GM19455 (cell line): ENCODE measurements around the gene OMG.
"Not testable (repeated sequence)": the region's sequence is repeated elsewhere in the genome, so short reads cannot be mapped to it uniquely, and the experiment has no call there.

Experiments
- ATAC-seq: cut with Tn5 transposase; IDR thresholded peaks from one replicate; pipeline ENCODE4 v1.9.1; 2021; ENCODE audit not compliant: unreplicated experiment

The OMG gene

GRCh38 chr17:31266042-31266441, 31.0 kb downstream of the OMG start:
- no peak for ATAC-seq

GRCh38 chr17:31262923-31263322, 34.1 kb downstream of the OMG start:
- ATAC-seq: not testable (repeated sequence)

DNA sequence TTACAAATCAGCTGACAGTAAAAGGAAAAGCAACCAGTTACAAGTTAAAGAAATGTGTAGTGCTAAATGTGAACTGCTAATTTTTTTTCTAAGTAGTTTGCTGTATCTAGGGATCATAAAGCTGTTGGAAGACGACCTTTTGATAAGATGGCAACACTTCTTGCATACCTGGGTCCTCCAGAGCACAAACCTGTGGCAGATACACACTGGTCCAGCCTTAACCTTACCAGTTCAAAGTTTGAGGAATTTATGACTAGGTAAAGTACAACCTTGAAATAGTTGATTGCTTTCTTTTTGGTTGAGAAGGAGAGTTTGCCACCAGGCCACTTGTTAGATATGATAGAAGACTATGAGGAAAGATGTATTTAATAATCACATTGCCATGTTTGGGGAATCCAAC, 35.4 kb downstream of the OMG start:
- ATAC-seq: no peak

- no peak for ATAC-seq
Observed at GRCh38 chr17:31260151-31260550, 36.9 kb downstream of the OMG start.

DNA sequence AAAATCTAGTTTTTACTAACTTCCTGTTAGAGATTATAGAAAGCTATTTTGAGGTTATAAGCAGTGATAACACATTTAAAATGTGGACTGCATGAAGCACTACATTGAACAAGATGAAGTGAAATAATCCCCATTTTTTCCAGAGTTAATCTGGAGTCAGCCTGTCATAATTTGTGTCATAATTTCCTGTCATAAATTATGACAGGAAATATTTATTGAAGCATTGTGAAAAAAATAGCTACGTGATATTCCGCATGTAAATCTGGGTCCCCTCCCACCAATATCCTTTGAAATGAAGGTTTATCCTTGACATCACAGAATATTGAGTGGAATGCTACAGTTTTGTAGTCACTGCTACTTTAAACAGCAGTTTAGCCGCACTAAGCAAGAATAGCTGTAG, 40.1 kb downstream of the OMG start:
- no peak for ATAC-seq

DNA sequence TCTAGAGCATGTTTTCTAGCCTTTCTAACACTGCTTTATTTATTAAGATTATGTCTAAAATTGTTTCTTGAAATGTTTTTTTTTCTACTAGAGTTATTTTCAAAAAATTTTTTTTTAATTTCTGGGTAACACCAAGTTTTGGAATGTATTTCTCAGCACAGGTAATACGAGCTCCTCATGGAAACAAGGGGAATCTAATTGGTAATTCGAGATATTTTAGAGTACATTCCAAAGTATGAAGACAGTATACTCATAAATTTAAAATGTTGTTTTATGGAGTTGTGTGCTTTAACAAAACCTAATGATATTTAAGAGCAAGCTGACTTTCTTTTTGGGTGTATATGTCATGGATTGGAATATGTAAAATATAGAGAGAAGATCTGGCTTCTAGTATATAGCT, 42.4 kb downstream of the OMG start:
- ATAC-seq: no peak

GRCh38 chr17:31252741-31253140, 44.3 kb downstream of the OMG start:
- ATAC-seq: no peak

- no peak for ATAC-seq
Observed at GRCh38 chr17:31251970-31252328, 45.1 kb downstream of the OMG start.

- no peak for ATAC-seq
Observed at GRCh38 chr17:31251105-31251969, 45.7 kb downstream of the OMG start.

- ATAC-seq: no peak
Observed at GRCh38 chr17:31250229-31250628, 46.8 kb downstream of the OMG start.

DNA sequence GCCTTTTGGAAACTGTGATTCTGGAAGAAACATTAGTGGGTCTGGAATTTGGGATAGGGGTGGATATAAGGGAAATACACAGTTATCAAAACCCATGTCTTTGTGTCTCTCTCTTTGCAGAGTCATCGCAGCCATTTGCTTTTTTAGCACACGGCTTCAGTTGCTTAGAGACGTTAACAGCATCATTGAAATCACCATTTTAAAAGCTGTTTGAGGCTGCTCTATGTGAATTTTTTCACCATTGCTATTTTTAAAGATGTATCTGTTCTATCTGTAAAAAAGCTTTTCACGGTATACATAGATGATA, 47.3 kb downstream of the OMG start:
- no peak for ATAC-seq

DNA sequence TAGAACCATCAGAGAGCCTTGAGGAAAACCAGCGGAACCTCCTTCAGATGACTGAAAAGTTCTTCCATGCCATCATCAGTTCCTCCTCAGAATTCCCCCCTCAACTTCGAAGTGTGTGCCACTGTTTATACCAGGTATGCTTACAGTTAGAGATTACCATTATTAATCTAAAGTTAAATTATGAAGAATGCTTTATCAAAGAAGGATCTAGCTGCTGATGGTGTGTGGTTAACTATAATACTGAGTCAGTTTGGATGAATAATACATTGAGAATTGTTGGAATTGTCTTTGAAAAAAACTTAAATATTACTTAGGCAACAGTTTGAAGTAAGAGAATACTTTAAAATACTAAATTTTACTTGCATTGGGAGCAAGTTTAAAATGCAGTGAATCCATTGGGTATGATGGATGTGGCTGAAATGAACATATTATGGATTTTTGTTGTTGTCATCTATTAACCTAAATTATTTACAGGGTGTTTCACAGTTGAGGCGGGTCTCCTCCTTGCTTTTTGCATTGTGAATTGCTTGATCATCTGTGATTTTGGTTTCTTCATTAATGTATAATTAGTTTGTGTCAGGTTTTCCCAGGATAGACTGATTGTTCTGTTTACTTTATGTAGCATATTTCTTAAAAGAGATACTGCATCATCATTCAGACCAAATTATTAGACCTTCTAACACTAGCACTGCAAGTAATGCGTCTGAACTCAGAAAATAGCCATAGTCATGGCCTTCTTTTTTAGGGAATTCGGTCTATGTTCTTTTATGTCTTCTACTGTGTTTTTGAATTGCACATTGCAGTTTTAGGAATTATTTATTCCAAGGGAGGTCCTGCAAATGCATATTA, 47.8 kb downstream of the OMG start:
- no peak for ATAC-seq
